Epithelial cell of esophagus (primary cell): ENCODE data around the gene CFAP221.

Experiments used
- DNase-seq: peaks from one replicate; pipeline ENCODE4 v3.0.0; 2010; ENCODE audit warnings: low read depth
- H3K4me3 ChIP-seq: 2 replicates; pipeline ENCODE4 v1.5.1; 2011; ENCODE audit warnings: mild to moderate bottlenecking, low read length, control low read depth
- CTCF ChIP-seq: IDR thresholded peaks from 2 replicates; pipeline ENCODE4 v1.5.1; 2011; ENCODE audit warnings: low read depth, mild to moderate bottlenecking, low read length, control low read depth, inconsistent platforms; ENCODE audit not compliant: insufficient read depth; ENCODE audit errors: missing control alignments

CFAP221 gene

DNA sequence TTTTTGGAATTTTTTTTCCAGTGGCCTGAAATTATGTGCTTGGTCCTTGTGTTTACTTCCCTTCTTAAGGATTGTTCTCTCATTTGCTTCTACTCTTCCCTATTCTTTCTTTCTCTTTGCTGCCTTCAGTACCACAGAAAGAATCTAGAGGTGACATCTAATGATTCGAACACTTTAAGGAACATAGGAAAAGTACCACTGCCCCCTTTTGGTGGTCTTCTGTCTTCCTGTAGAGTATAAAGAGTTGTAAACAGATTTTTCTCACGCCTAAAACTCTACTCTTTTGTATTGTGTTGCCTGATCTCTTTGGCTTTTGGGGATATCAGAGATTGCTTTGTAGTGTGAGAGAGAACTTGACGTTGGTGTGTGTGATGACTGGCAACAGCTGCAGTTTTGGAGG, 13.0 kb upstream of the CFAP221 start:
- no peak overlapping the region for H3K4me3 ChIP-seq
- no peak for DNase-seq
- TF ChIP-seq CTCF = no peak

GRCh38 chr2:119533560-119533959, 10.7 kb upstream of the CFAP221 start:
- no peak for DNase-seq
- TF ChIP-seq CTCF = no peak
- no peak overlapping the region for H3K4me3 ChIP-seq

DNA sequence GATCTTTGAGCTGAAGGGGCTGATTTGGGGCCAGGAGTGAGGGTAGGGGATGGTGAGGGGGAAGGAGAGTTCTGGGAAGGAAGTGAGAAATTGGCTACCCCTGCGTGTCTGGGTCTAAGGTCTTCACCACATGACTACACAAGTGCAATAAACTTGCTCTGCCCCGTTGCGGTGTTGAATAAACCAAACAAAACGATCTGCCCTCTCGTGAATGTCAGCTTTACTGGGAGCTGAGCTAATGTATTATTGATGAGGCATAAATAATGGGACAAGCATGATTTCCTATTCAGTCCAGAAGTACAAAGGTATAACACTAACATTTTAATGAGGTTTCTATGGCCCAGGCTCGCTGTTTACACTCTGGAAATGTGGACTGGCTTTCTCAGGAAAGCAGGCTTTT, 8.0 kb upstream of the CFAP221 start:
- H3K4me3 ChIP-seq = no peak overlapping the region
- DNase-seq = no peak
- no peak for TF ChIP-seq CTCF

GRCh38 chr2:119536707-119537106, 7.5 kb upstream of the CFAP221 start:
- H3K4me3 ChIP-seq = no peak overlapping the region
- TF ChIP-seq CTCF = no peak
- no peak for DNase-seq

- no peak for DNase-seq
- TF ChIP-seq CTCF = no peak
- H3K4me3 ChIP-seq = no peak overlapping the region
Measured at GRCh38 chr2:119537792-119538191, 6.5 kb upstream of the CFAP221 start.

- TF ChIP-seq CTCF = no peak
- no peak for DNase-seq
- no peak overlapping the region for H3K4me3 ChIP-seq
Measured at GRCh38 chr2:119541476-119541875, 2.8 kb upstream of the CFAP221 start.

DNA sequence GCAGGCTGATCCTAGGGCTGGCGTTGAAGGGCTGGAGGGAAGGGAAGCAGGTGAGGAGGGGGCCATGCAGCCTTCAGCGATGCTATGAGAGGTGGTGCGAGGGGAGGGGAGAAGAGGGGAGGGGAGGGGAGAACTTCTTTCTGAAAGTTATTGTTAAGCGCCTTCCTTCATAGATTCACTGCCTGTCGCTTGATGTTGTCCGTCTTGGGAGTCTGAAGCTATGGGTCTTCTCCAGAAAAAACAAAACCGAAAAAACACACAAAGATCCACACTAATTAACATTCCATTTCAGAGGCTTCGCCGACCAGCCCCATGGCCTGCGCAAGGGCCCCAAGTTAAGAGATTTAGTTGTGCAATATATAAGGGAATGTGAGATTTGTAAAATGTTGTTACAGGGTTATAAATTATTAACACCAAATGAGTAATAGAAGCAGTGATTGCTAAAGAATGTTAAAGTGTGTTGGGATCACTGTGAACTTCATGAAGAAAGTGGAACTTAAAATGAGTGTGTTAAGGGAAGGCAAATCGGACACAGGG, 758 bp downstream of the CFAP221 start:
- TF ChIP-seq CTCF = no peak
- DNase-seq = no peak
- no peak overlapping the region for H3K4me3 ChIP-seq
